Measurements from ENCODE around the gene FCRLA.

The FCRLA gene

DNA sequence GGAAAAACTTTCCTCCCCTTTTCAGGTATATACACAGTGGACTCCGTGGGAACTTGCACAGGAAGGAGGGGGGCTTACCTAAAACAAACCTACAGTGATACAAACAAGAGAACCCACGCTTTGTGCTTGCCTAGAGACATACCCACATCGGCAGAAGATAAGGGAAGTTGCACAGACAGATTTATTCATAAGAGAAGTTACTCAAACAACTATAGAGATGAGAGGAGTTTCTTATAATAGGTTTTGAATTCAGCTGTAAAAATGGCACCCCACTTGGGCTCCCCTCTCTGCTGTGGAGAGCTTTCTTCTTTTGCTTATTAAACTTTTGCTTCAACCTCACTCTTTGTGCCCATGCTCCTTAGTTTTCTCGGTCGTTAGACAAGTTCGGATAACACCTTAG, 40.8 kb downstream of the FCRLA start:
- no peak for TF ChIP-seq CTCF (IDR thresholded peaks at IDR 0.05; ENCODE audit: low read depth, low read length, missing control alignments)
- DNase-seq, result no peak
- Histone ChIP-seq H3K27ac (no peak overlapping the region), H3K27me3 (replicated peaks) (no peaks in the 10 kb centered on the region), H3K36me3 (replicated peaks) (peaks cover 6% of the 10 kb centered on the region), H3K4me3 (ENCODE audit: low read depth, low read length) (no peak overlapping the region)
- in situ Hi-C loops (cut with HindIII; ENCODE audit: low pct_ligation_motif_present, low sequenced_read_pairs), result no loop called here

DNA sequence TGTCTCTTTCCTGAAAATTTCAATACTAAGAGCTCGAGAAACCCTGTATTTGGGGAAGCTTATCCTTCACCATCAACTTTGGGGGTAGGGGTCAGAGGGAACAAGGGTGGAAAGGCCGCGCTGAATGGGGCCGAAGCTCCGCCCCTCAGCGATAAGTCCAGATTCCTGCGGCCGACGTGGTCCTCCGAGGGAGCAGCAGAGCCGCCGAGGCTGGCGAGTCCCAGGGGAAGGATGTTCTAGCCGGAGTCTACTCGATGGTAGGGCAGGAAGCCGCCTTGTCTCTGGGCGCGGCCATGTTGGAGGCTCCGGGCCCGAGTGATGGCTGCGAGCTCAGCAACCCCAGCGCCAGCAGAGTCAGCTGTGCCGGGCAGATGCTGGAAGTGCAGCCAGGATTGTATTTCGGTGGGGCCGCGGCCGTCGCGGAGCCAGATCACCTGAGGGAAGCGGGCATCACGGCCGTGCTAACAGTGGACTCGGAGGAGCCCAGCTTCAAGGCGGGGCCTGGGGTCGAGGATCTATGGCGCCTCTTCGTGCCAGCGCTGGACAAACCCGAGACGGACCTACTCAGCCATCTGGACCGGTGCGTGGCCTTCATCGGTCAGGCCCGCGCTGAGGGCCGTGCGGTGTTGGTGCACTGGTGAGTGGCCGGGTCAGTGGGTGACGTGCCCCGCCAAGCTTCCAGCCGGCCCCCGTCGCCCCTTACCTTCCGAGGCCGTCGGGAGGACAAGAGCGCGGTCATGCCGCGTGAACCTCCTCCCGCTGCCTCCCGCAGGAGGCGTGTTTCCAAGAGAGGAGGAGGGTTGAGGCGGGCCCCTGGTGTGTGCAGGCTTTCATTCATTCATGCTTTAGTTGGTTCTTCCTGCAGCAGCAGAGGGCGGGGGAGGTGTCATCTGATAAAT, 42.7 kb downstream of the FCRLA start, which contains the start of gene DUSP12:
DUSP12 (plus strand) TSS at position 278 of the 899 bp plus-strand sequence; CDS start at position 294, 16 bp downstream.
- TF ChIP-seq CTCF (IDR thresholded peaks at IDR 0.05; ENCODE audit: low read depth, low read length, missing control alignments), result peak; percentile 30
- no peaks in the 10 kb centered on the region for H3K27me3 ChIP-seq (replicated peaks)
- in situ Hi-C loops (cut with HindIII; ENCODE audit: low pct_ligation_motif_present, low sequenced_read_pairs), result no loop called here
- peaks cover 17% of the 10 kb centered on the region for H3K36me3 ChIP-seq (replicated peaks)
- peak; percentile 96 for DNase-seq
- H3K4me3 ChIP-seq (ENCODE audit: low read depth, low read length), result peak within 1 kb of the TSS; percentile 97
- H3K27ac ChIP-seq, result peak within 1 kb of the TSS; percentile 92

GRCh38 chr1:161763522-161764098, 56.6 kb downstream of the FCRLA start:
- DNase-seq, result no peak
- Histone ChIP-seq H3K27me3 (replicated peaks) (no peaks in the 10 kb centered on the region), H3K27ac (no peak overlapping the region), H3K36me3 (replicated peaks) (no peaks in the 10 kb centered on the region), H3K4me3 (ENCODE audit: low read depth, low read length) (no peak overlapping the region)
- in situ Hi-C loops (cut with HindIII; ENCODE audit: low pct_ligation_motif_present, low sequenced_read_pairs), result no loop called here
- TF ChIP-seq CTCF (IDR thresholded peaks at IDR 0.05; ENCODE audit: low read depth, low read length, missing control alignments), result peak; percentile 68
